ENCODE results near the gene SLC7A6. TPM values are rescaled to one million over a fixed set of nuclear protein-coding genes. Genes with fewer than 3 reads are reported as not detected.

SLC7A6 gene
- total and polyA plus RNA-seq, 2 of the 8 experiments (the other 6 are each of a cell fraction or from before 2014, with no cell fraction given): 28.0 to 37.8 TPM

DNA sequence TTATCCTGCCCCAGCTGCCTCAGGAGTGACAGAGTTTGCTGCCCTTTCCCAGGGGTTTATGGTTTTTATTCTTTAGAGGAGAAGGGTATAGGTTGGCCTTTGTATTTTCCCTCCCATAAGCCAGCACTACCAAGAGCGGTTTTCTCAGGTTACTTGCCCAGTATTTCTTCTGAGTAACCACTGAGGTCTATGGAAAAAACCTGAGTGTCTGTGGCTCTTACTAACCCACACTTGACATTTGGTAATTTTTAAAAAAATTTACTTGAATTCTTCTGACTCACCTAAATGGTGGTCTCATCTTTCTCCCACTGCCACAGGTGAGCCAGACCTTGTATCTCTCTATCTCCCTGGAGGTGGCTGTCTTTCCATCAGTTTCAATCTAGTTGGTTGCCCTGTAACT, 6.0 kb downstream of the SLC7A6 start (continued):
- TF ChIP-seq, protein P1, sequence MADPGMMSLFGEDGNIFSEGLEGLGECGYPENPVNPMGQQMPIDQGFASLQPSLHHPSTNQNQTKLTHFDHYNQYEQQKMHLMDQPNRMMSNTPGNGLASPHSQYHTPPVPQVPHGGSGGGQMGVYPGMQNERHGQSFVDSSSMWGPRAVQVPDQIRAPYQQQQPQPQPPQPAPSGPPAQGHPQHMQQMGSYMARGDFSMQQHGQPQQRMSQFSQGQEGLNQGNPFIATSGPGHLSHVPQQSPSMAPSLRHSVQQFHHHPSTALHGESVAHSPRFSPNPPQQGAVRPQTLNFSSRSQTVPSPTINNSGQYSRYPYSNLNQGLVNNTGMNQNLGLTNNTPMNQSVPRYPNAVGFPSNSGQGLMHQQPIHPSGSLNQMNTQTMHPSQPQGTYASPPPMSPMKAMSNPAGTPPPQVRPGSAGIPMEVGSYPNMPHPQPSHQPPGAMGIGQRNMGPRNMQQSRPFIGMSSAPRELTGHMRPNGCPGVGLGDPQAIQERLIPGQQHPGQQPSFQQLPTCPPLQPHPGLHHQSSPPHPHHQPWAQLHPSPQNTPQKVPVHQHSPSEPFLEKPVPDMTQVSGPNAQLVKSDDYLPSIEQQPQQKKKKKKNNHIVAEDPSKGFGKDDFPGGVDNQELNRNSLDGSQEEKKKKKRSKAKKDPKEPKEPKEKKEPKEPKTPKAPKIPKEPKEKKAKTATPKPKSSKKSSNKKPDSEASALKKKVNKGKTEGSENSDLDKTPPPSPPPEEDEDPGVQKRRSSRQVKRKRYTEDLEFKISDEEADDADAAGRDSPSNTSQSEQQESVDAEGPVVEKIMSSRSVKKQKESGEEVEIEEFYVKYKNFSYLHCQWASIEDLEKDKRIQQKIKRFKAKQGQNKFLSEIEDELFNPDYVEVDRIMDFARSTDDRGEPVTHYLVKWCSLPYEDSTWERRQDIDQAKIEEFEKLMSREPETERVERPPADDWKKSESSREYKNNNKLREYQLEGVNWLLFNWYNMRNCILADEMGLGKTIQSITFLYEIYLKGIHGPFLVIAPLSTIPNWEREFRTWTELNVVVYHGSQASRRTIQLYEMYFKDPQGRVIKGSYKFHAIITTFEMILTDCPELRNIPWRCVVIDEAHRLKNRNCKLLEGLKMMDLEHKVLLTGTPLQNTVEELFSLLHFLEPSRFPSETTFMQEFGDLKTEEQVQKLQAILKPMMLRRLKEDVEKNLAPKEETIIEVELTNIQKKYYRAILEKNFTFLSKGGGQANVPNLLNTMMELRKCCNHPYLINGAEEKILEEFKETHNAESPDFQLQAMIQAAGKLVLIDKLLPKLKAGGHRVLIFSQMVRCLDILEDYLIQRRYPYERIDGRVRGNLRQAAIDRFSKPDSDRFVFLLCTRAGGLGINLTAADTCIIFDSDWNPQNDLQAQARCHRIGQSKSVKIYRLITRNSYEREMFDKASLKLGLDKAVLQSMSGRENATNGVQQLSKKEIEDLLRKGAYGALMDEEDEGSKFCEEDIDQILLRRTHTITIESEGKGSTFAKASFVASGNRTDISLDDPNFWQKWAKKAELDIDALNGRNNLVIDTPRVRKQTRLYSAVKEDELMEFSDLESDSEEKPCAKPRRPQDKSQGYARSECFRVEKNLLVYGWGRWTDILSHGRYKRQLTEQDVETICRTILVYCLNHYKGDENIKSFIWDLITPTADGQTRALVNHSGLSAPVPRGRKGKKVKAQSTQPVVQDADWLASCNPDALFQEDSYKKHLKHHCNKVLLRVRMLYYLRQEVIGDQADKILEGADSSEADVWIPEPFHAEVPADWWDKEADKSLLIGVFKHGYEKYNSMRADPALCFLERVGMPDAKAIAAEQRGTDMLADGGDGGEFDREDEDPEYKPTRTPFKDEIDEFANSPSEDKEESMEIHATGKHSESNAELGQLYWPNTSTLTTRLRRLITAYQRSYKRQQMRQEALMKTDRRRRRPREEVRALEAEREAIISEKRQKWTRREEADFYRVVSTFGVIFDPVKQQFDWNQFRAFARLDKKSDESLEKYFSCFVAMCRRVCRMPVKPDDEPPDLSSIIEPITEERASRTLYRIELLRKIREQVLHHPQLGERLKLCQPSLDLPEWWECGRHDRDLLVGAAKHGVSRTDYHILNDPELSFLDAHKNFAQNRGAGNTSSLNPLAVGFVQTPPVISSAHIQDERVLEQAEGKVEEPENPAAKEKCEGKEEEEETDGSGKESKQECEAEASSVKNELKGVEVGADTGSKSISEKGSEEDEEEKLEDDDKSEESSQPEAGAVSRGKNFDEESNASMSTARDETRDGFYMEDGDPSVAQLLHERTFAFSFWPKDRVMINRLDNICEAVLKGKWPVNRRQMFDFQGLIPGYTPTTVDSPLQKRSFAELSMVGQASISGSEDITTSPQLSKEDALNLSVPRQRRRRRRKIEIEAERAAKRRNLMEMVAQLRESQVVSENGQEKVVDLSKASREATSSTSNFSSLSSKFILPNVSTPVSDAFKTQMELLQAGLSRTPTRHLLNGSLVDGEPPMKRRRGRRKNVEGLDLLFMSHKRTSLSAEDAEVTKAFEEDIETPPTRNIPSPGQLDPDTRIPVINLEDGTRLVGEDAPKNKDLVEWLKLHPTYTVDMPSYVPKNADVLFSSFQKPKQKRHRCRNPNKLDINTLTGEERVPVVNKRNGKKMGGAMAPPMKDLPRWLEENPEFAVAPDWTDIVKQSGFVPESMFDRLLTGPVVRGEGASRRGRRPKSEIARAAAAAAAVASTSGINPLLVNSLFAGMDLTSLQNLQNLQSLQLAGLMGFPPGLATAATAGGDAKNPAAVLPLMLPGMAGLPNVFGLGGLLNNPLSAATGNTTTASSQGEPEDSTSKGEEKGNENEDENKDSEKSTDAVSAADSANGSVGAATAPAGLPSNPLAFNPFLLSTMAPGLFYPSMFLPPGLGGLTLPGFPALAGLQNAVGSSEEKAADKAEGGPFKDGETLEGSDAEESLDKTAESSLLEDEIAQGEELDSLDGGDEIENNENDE (IDR thresholded peaks at IDR 0.05; ENCODE audit: insufficient replicate concordance, low read length): no peak
- TF ChIP-seq SRF (IDR thresholded peaks at IDR 0.05; ENCODE audit: low read depth, low read length) (no peak), PHF8 (conservative IDR thresholded peaks at IDR 0.05; ENCODE audit: low read depth, low read length) (no peak), NRF1 (IDR thresholded peaks at IDR 0.05; ENCODE audit: low read depth, low read length) (no peak)
